Stimulated activated CD8-positive, alpha-beta memory T cell treated with anti-CD3 and anti-CD28 coated beads, Interleukin-12 subunit alpha, Interleukin-12 subunit beta, amount 100 ng/mL, for 1 hour (primary cell): Measurements from ENCODE around the gene LRRC7.
"Not testable (repeated sequence)": the region's sequence is repeated elsewhere in the genome, so short reads cannot be mapped to it uniquely, and the experiment has no call there.

ENCODE experiments used
- DNase-seq: peaks from one replicate; pipeline ENCODE4 v3.0.0-alpha.2; 2020; ENCODE audit warnings: low read depth

LRRC7 gene

GRCh38 chr1:69888016-69888415, 320.3 kb downstream of the LRRC7 start:
- DNase-seq, result not testable (repeated sequence)

- no peak for DNase-seq
Observed at GRCh38 chr1:69888657-69889056, 320.9 kb downstream of the LRRC7 start.

GRCh38 chr1:69898403-69898947, 330.8 kb downstream of the LRRC7 start:
- no peak for DNase-seq

- DNase-seq, result no peak
Observed at GRCh38 chr1:69911301-69911801, 343.6 kb downstream of the LRRC7 start.

- DNase-seq, result no peak
Observed at GRCh38 chr1:69913977-69914376, 346.3 kb downstream of the LRRC7 start.

GRCh38 chr1:69914976-69915765, 347.4 kb downstream of the LRRC7 start:
- no peak for DNase-seq

GRCh38 chr1:69919129-69919921, 351.6 kb downstream of the LRRC7 start:
- DNase-seq, result no peak

- DNase-seq, result no peak
Observed at GRCh38 chr1:69919922-69920273, 352.2 kb downstream of the LRRC7 start.

GRCh38 chr1:69920426-69920825, 352.7 kb downstream of the LRRC7 start:
- DNase-seq, result no peak

- no peak for DNase-seq
Observed at GRCh38 chr1:69921486-69921885, 353.8 kb downstream of the LRRC7 start.

- not testable (repeated sequence) for DNase-seq
Observed at GRCh38 chr1:69928234-69928633, 360.5 kb downstream of the LRRC7 start.

GRCh38 chr1:69929308-69930057, 361.8 kb downstream of the LRRC7 start:
- no peak for DNase-seq

GRCh38 chr1:69930396-69930795, 362.7 kb downstream of the LRRC7 start:
- no peak for DNase-seq

GRCh38 chr1:69932760-69933159, 365.0 kb downstream of the LRRC7 start:
- no peak for DNase-seq

- no peak for DNase-seq
Observed at GRCh38 chr1:69940231-69940630, 372.5 kb downstream of the LRRC7 start.

- no peak for DNase-seq
Observed at GRCh38 chr1:69940816-69941215, 373.1 kb downstream of the LRRC7 start.

- DNase-seq, result no peak
Observed at GRCh38 chr1:69943030-69943429, 375.3 kb downstream of the LRRC7 start.

GRCh38 chr1:69946935-69947334, 379.2 kb downstream of the LRRC7 start:
- no peak for DNase-seq

GRCh38 chr1:69947837-69948236, 380.1 kb downstream of the LRRC7 start:
- no peak for DNase-seq

GRCh38 chr1:69952676-69953075, 385.0 kb downstream of the LRRC7 start:
- DNase-seq, result no peak

GRCh38 chr1:69962452-69962851, 394.7 kb downstream of the LRRC7 start:
- DNase-seq, result not testable (repeated sequence)

- DNase-seq, result no peak
Observed at GRCh38 chr1:69967245-69967766, 399.6 kb downstream of the LRRC7 start.
